Measurements from ENCODE around the gene GJA3. TPM values are rescaled to one million over a fixed set of nuclear protein-coding genes. Genes with fewer than 3 reads are reported as not detected.

Gene GJA3
- total and polyA plus RNA-seq, 2 of the 8 experiments (the other 6 are each of a cell fraction or from before 2014, with no cell fraction given), result 0.12 to 0.60 TPM

DNA sequence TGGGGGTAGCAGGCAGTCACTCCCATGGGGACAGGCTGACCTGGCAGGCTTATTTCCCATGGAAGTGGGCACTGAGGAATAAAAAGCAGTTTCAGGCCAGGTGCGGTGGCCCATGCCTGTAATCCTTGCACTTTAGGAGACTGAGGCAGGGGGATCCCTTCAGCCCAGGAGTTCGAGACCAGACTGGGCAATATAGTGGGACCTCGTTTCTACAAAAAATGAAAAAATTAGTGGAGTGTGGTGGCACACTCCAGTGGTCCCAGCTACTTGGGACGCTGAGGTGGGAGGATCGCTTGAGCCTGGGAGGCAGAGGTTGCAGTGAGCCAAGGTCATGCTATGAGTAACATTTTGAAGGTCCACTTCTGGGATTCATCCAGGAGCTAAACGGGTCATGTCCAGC, 25.9 kb upstream of the GJA3 start:
- Histone ChIP-seq H3K27ac (ENCODE audit: low read depth, low read length) (no peak overlapping the region), H3K4me2 (ENCODE audit: insufficient read depth in 1 of 2, low read depth in 2 of 2, low read length in 2 of 2) (no peak overlapping the region), H3K9me3 (ENCODE audit: insufficient read depth in 2 of 2, low read depth in 1 of 2, low read length in 1 of 2) (no peaks in the 10 kb centered on the region), H3K36me3 (ENCODE audit: control insufficient read depth in 2 of 4, insufficient read depth in 4 of 4, low read length in 3 of 4) (no peaks in the 10 kb centered on the region), H3K56ac (replicated peaks; ENCODE audit: insufficient read length, low read depth, low read length) (no peak overlapping the region), H4K91ac (replicated peaks; ENCODE audit: insufficient read length, low read length) (no peak overlapping the region), H2AFZ (ENCODE audit: low read length) (no peak overlapping the region), H3K9ac (replicated peaks in 1 of 4; ENCODE audit: extremely low read depth in 1 of 4, low read depth in 3 of 4, low read length in 3 of 4) (no peak overlapping the region), H3K23ac (ENCODE audit: insufficient read length) (no peak overlapping the region), H3K23me2 (ENCODE audit: low read depth, low read length) (peaks cover 1% of the 10 kb centered on the region; the same call in 1 of the 2 replicates), H3K4me1 (replicated peaks in 1 of 4; ENCODE audit: control insufficient read depth in 3 of 4, insufficient read depth in 4 of 4, low read length in 3 of 4) (peaks cover 0 to 3% (median 1%) of the 10 kb centered on the region in 4 experiments; a peak in 4 of 7 replicates), H3K14ac (ENCODE audit: insufficient read length) (no peak overlapping the region), H3K4me3 (ENCODE audit: extremely low read depth in 1 of 4, insufficient read depth in 2 of 4, low read depth in 3 of 4, low read length in 4 of 4) (no peak overlapping the region), H2BK12ac (ENCODE audit: low read depth, low read length) (no peak overlapping the region), H4K5ac (ENCODE audit: insufficient read length, low read depth, low read length) (no peak overlapping the region), H3K79me2 (ENCODE audit: control insufficient read depth in 1 of 2, insufficient read depth in 2 of 2, low read length in 2 of 2) (no peaks in the 10 kb centered on the region), H2BK20ac (ENCODE audit: low read length) (no peak overlapping the region), H2AK5ac (ENCODE audit: low read depth, low read length) (no peak overlapping the region), H4K8ac (ENCODE audit: extremely low read depth, insufficient read depth, low read length) (no peak overlapping the region; the same call in 1 of the 2 replicates), H3K79me1 (ENCODE audit: low read depth, low read length) (no peaks in the 10 kb centered on the region; the same call in 1 of the 2 replicates), H3K18ac (ENCODE audit: extremely low read depth, low read length) (no peak overlapping the region), H3K4ac (replicated peaks; ENCODE audit: insufficient read length, low read depth, low read length) (no peak overlapping the region), H2BK120ac (replicated peaks; ENCODE audit: low read depth, low read length) (no peak overlapping the region), H4K20me1 (replicated peaks in 1 of 2; ENCODE audit: control insufficient read depth in 1 of 2, insufficient read depth in 2 of 2, low read length in 2 of 2) (peaks cover 0 to 2% of the 10 kb centered on the region in 2 experiments), H3K27me3 (replicated peaks in 1 of 4; ENCODE audit: control insufficient read depth in 3 of 4, extremely low read depth in 1 of 4, insufficient read depth in 3 of 4, low read length in 3 of 4) (peaks cover 18 to 31% (median 30%) of the 10 kb centered on the region in 4 experiments), H2BK5ac (ENCODE audit: low read depth, low read length) (no peak overlapping the region), H2BK15ac (ENCODE audit: low read length) (no peak overlapping the region)
- TF ChIP-seq EZH2 (IDR thresholded peaks at IDR 0.05; ENCODE audit: low read depth, low read length, severe bottlenecking), result no peak
- FAIRE-seq (no peak), DNase-seq (ENCODE audit: low read depth in 1 of 2, low spot score in 2 of 2) (no peak)
- CTCF ChIA-PET (ENCODE audit: partially characterized antibody), result interaction anchor here (1.1 to 1.9 kb wide), 3 partner anchors 10 to 302 kb away, joined by 5 to 8 read pairs (median 5); no protein-coding TSS in a partner anchor
- POLR2A ChIA-PET (ENCODE audit: partially characterized antibody), result no interaction called here
- WGBS, 2 experiments (ENCODE audit: extremely low coverage in 1 of 2, insufficient coverage in 1 of 2, insufficient read length in 1 of 2, insufficient replicate concordance in 2 of 2, low coverage in 1 of 2, low lambda C conversion rate in 2 of 2, missing lambda C conversion rate in 1 of 2), result 76% methylated on average over 6 of the region's 6 CpGs; no CpG with 5 or more reads in 1 of the 2 experiments
